SIG-M5 treated with dmso at 0.1 percent for 504 hours (cell line): ENCODE results near the gene PPP6R2.
"Not testable (repeated sequence)": the region's sequence is repeated elsewhere in the genome, so short reads cannot be mapped to it uniquely, and the experiment has no call there.

Source experiments
- DNase-seq: peaks from one replicate; lab custom pipeline; 2025; ENCODE audit not compliant: unreplicated experiment; lab: John Stamatoyannopoulos, UW

Gene PPP6R2

GRCh38 chr22:50339945-50340879 lies 2.9 kb upstream of the PPP6R2 start:
- no peak for DNase-seq

- peak; percentile 71 for DNase-seq
Measured at GRCh38 chr22:50341977-50342650, 1.0 kb upstream of the PPP6R2 start.

GRCh38 chr22:50343541-50343935 lies 411 bp downstream of the PPP6R2 start:
- DNase-seq, result no peak

- no peak for DNase-seq
Measured at GRCh38 chr22:50346470-50346869, 3.3 kb downstream of the PPP6R2 start.

GRCh38 chr22:50347157-50347556 lies 4.0 kb downstream of the PPP6R2 start:
- DNase-seq, result no peak

GRCh38 chr22:50348058-50348457 lies 4.9 kb downstream of the PPP6R2 start:
- DNase-seq, result no peak

GRCh38 chr22:50356186-50356585 lies 13.1 kb downstream of the PPP6R2 start:
- DNase-seq, result no peak

GRCh38 chr22:50357222-50357621 lies 14.1 kb downstream of the PPP6R2 start:
- no peak for DNase-seq

- no peak for DNase-seq
Measured at GRCh38 chr22:50357756-50358155, 14.6 kb downstream of the PPP6R2 start.

- DNase-seq, result no peak
Measured at GRCh38 chr22:50360578-50360977, 17.5 kb downstream of the PPP6R2 start.

GRCh38 chr22:50361222-50361621 lies 18.1 kb downstream of the PPP6R2 start:
- no peak for DNase-seq

- DNase-seq, result no peak
Measured at GRCh38 chr22:50361688-50362087, 18.6 kb downstream of the PPP6R2 start.

GRCh38 chr22:50363166-50363802 lies 20.2 kb downstream of the PPP6R2 start:
- no peak for DNase-seq

GRCh38 chr22:50363803-50364194 lies 20.7 kb downstream of the PPP6R2 start:
- DNase-seq, result not testable (repeated sequence)

- no peak for DNase-seq
Measured at GRCh38 chr22:50367778-50368500, 24.8 kb downstream of the PPP6R2 start.

- DNase-seq, result no peak
Measured at GRCh38 chr22:50371101-50371648, 28.0 kb downstream of the PPP6R2 start.

- DNase-seq, result no peak
Measured at GRCh38 chr22:50376085-50376651, 33.0 kb downstream of the PPP6R2 start.

- DNase-seq, result not testable (repeated sequence)
Measured at GRCh38 chr22:50381021-50381555, 38.0 kb downstream of the PPP6R2 start.

GRCh38 chr22:50396751-50397370 lies 53.7 kb downstream of the PPP6R2 start:
- DNase-seq, result no peak
